Panc1 (cell line): ENCODE data around the gene FBLN2.

Source experiments
- POLR2AphosphoS5 ChIP-seq: IDR thresholded peaks from 2 replicates; pipeline ENCODE4 v1.6.1; 2012; ENCODE audit warnings: mild to moderate bottlenecking, low read depth, low read length, moderate library complexity
- SIN3A ChIP-seq: IDR thresholded peaks from 2 replicates; pipeline ENCODE4 v1.6.1; 2012; ENCODE audit warnings: low read depth, mild to moderate bottlenecking, low read length, moderate library complexity, borderline replicate concordance; ENCODE audit not compliant: insufficient read depth
- TCF7L2 ChIP-seq: IDR thresholded peaks from 2 replicates; pipeline ENCODE4 v1.6.1; 2011; ENCODE audit warnings: mild to moderate bottlenecking, low read depth, low read length, inconsistent platforms
- TF ChIP-seq, protein P1 (sequence below): fragments of 450-650 bp; IDR thresholded peaks from 2 replicates; pipeline ENCODE4 v1.5.1; 2017; ENCODE audit warnings: mild to moderate bottlenecking
- TF ChIP-seq, protein P2 (sequence below), 2 experiments: IDR thresholded peaks; 2 replicates each; pipeline ENCODE4 v1.6.1; 2011 to 2012; ENCODE audit warnings: low read depth in 2 of 2, control low read depth in 1 of 2, low read length in 1 of 2, mild to moderate bottlenecking in 1 of 2, moderate library complexity in 1 of 2; ENCODE audit not compliant: insufficient read depth in 1 of 2

DNA sequence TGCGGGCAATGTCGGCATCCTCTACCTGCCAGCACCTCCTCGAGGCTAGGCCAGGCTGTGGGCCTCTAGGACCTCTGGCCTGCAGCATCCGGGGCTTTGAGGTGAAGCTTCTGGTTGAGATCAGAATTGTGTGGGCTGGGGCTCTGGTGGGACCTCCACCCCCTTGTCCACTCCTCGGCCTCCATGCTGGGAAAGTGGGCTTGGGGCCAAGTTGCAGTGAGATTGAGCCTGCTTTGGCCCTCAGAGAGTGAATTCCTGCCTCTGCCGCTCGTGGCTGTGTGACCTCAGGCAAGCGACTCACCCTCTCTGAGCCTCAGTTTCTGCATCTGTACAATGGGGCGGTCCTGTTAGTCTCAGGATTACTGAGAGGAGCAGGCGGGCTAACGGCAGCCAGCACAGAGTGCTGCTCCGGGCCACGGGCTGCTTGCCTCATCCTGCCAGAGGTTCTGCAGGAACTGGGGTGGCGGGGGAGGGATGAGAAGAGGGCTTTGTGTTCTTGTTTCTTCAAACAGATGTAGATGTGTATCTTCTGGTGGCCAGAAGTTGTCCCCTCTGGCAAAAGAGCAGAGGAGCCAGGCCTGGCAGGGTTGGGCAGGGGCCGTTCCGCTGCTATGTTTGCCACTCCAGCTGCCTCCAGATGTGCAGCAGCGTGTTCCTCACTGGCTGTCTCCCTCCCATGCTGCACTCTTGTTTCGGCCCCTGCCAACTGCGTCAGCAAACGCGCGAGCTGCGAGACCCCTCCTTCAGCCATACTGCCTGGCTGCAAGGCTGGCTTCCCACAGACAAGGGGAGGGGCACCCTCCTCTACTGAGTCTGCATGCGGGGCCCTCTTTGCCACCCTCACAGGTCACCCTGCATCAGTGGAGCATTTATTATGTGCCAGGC, 33.7 kb downstream of the FBLN2 start:
- TF ChIP-seq TCF7L2 = no peak
- TF ChIP-seq, protein P1, sequence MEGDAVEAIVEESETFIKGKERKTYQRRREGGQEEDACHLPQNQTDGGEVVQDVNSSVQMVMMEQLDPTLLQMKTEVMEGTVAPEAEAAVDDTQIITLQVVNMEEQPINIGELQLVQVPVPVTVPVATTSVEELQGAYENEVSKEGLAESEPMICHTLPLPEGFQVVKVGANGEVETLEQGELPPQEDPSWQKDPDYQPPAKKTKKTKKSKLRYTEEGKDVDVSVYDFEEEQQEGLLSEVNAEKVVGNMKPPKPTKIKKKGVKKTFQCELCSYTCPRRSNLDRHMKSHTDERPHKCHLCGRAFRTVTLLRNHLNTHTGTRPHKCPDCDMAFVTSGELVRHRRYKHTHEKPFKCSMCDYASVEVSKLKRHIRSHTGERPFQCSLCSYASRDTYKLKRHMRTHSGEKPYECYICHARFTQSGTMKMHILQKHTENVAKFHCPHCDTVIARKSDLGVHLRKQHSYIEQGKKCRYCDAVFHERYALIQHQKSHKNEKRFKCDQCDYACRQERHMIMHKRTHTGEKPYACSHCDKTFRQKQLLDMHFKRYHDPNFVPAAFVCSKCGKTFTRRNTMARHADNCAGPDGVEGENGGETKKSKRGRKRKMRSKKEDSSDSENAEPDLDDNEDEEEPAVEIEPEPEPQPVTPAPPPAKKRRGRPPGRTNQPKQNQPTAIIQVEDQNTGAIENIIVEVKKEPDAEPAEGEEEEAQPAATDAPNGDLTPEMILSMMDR = no peak
- TF ChIP-seq POLR2AphosphoS5 = no peak
- TF ChIP-seq, protein P2, sequence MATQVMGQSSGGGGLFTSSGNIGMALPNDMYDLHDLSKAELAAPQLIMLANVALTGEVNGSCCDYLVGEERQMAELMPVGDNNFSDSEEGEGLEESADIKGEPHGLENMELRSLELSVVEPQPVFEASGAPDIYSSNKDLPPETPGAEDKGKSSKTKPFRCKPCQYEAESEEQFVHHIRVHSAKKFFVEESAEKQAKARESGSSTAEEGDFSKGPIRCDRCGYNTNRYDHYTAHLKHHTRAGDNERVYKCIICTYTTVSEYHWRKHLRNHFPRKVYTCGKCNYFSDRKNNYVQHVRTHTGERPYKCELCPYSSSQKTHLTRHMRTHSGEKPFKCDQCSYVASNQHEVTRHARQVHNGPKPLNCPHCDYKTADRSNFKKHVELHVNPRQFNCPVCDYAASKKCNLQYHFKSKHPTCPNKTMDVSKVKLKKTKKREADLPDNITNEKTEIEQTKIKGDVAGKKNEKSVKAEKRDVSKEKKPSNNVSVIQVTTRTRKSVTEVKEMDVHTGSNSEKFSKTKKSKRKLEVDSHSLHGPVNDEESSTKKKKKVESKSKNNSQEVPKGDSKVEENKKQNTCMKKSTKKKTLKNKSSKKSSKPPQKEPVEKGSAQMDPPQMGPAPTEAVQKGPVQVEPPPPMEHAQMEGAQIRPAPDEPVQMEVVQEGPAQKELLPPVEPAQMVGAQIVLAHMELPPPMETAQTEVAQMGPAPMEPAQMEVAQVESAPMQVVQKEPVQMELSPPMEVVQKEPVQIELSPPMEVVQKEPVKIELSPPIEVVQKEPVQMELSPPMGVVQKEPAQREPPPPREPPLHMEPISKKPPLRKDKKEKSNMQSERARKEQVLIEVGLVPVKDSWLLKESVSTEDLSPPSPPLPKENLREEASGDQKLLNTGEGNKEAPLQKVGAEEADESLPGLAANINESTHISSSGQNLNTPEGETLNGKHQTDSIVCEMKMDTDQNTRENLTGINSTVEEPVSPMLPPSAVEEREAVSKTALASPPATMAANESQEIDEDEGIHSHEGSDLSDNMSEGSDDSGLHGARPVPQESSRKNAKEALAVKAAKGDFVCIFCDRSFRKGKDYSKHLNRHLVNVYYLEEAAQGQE (IDR thresholded peaks at IDR 0.05; ENCODE audit: insufficient read depth in 1 of 2, low read depth in 2 of 2, low read length in 1 of 2) = no peak
- TF ChIP-seq SIN3A = no peak
